HK-2 (cell line): Measurements from ENCODE around the gene NDST1.

Source experiments
- DNase-seq: peaks from one replicate; pipeline ENCODE4 v3.0.0-alpha.2; 2018; ENCODE audit not compliant: unreplicated experiment

The NDST1 gene

GRCh38 chr5:150606476-150606875 is 98.5 kb downstream of the NDST1 start:
- no peak for DNase-seq

- no peak for DNase-seq
Observed at GRCh38 chr5:150607105-150607504, 99.2 kb downstream of the NDST1 start.
